ENCODE data around the gene ANTXR2.

- TF ChIP-seq JUN (IDR thresholded peaks at IDR 0.05; ENCODE audit: low read depth, low read length) = no peak
- TF ChIP-seq ATF3 (IDR thresholded peaks at IDR 0.05; ENCODE audit: insufficient read depth, low read depth, low read length) = no peak
- TF ChIP-seq RFX5 (IDR thresholded peaks at IDR 0.05; ENCODE audit: borderline replicate concordance, low read depth, low read length) = no peak
- no peak for TF ChIP-seq CTCF (IDR thresholded peaks at IDR 0.05; ENCODE audit: control extremely low read depth in 1 of 3, insufficient read depth in 1 of 3, low read depth in 1 of 3, low read length in 3 of 3)
- TF ChIP-seq ZNF274 (IDR thresholded peaks at IDR 0.05; ENCODE audit: borderline replicate concordance, extremely low read depth, low read length) = no peak
- no peak for TF ChIP-seq POU5F1 (IDR thresholded peaks at IDR 0.05; ENCODE audit: low read depth, low read length)
- no peak for TF ChIP-seq POLR2A (IDR thresholded peaks at IDR 0.05; ENCODE audit: control extremely low read depth in 1 of 2, low read depth in 2 of 2, low read length in 2 of 2)
Observed at GRCh38 chr4:79927931-79928330, 145.1 kb downstream of the ANTXR2 start.

Measured in H1 (cell line).